ENCODE results near the gene FILIP1L. TPM values are rescaled to one million over a fixed set of nuclear protein-coding genes. Genes with fewer than 3 reads are reported as not detected.
A peak's percentile ranks its signal among the peaks of the same experiment; 100 is the strongest.

Gene FILIP1L
- polyA plus RNA-seq, 1 experiment, result 31.2 TPM

GRCh38 chr3:100005665-100006393 lies 108.5 kb downstream of the FILIP1L start:
- H3K27me3 ChIP-seq (ENCODE audit: control insufficient read depth, insufficient read depth, low read length), result no peaks in the 10 kb centered on the region
- TF ChIP-seq CTCF (IDR thresholded peaks at IDR 0.05; ENCODE audit: insufficient read depth, low read depth, low read length), result no peak
- POLR2A ChIA-PET, result interaction anchor here (0.5 to 0.6 kb wide), 2 partner anchors 66 to 221 kb away, joined by 3 read pairs; no protein-coding TSS in a partner anchor
- CTCF ChIA-PET, result interaction anchor here (1.3 to 2.2 kb wide), 3 partner anchors 9 to 164 kb away, joined by 3 to 5 read pairs (median 4); no protein-coding TSS in a partner anchor
- no peak for DNase-seq (ENCODE audit: low read depth)
- no peaks in the 10 kb centered on the region for H3K36me3 ChIP-seq (ENCODE audit: control insufficient read depth, insufficient read depth, low read length)
- H3K4me3 ChIP-seq (ENCODE audit: low read depth, low read length), result no peak overlapping the region

- DNase-seq (ENCODE audit: low read depth), result no peak
Measured at GRCh38 chr3:100004931-100005330, 109.4 kb downstream of the FILIP1L start.

GRCh38 chr3:100003609-100004503 lies 110.4 kb downstream of the FILIP1L start:
- DNase-seq (ENCODE audit: low read depth), result no peak
- no peaks in the 10 kb centered on the region for H3K27me3 ChIP-seq (ENCODE audit: control insufficient read depth, insufficient read depth, low read length)
- no peaks in the 10 kb centered on the region for H3K36me3 ChIP-seq (ENCODE audit: control insufficient read depth, insufficient read depth, low read length)
- no peak overlapping the region for H3K4me3 ChIP-seq (ENCODE audit: low read depth, low read length)
- CTCF ChIA-PET, result interaction anchor here (0.5 to 1.2 kb wide), 3 partner anchors 15 to 117 kb away, joined by 3 to 5 read pairs (median 3); no protein-coding TSS in a partner anchor
- POLR2A ChIA-PET, result no interaction called here
- no peak for TF ChIP-seq CTCF (IDR thresholded peaks at IDR 0.05; ENCODE audit: insufficient read depth, low read depth, low read length)

More at GRCh38 chr3:100004931-100005330, 109.4 kb downstream of the FILIP1L start:
- ChIA-PET POLR2A (interaction anchor here (0.5 kb wide), 1 partner anchor 221 kb away, joined by 3 read pairs; no protein-coding TSS in a partner anchor), CTCF (interaction anchor here (1.0 to 1.2 kb wide), 2 partner anchors 15 to 16 kb away, joined by 3 read pairs; no protein-coding TSS in a partner anchor)
- TF ChIP-seq CTCF (IDR thresholded peaks at IDR 0.05; ENCODE audit: insufficient read depth, low read depth, low read length), result no peak
- Histone ChIP-seq H3K4me3 (ENCODE audit: low read depth, low read length) (no peak overlapping the region), H3K27me3 (ENCODE audit: control insufficient read depth, insufficient read depth, low read length) (no peaks in the 10 kb centered on the region), H3K36me3 (ENCODE audit: control insufficient read depth, insufficient read depth, low read length) (no peaks in the 10 kb centered on the region)

GRCh38 chr3:100002599-100003350 lies 111.5 kb downstream of the FILIP1L start:
- H3K27me3 ChIP-seq (ENCODE audit: control insufficient read depth, insufficient read depth, low read length), result no peaks in the 10 kb centered on the region
- ChIA-PET POLR2A (no interaction called here), CTCF (interaction anchor here (0.6 to 1.5 kb wide), 4 partner anchors 10 to 159 kb away, joined by 3 to 8 read pairs (median 4); no protein-coding TSS in a partner anchor)
- H3K36me3 ChIP-seq (ENCODE audit: control insufficient read depth, insufficient read depth, low read length), result no peaks in the 10 kb centered on the region
- no peak overlapping the region for H3K4me3 ChIP-seq (ENCODE audit: low read depth, low read length)
- no peak for TF ChIP-seq CTCF (IDR thresholded peaks at IDR 0.05; ENCODE audit: insufficient read depth, low read depth, low read length)
- peak; percentile 71 for DNase-seq (ENCODE audit: low read depth)
